Measurements from ENCODE around the gene PRR5L.
A peak's percentile ranks its signal among the peaks of the same experiment; 100 is the strongest.

Gene PRR5L

GRCh38 chr11:36341915-36342314, 45.8 kb downstream of the PRR5L start:
- Histone ChIP-seq H2BK15ac (ENCODE audit: low read depth, poor library complexity, severe bottlenecking) (peak overlapping the region; percentile 16), H3K9ac (ENCODE audit: low read length) (no peak overlapping the region), H3K4me1 (ENCODE audit: control insufficient read depth, insufficient read depth, low read depth, low read length) (peaks cover 9% of the 10 kb centered on the region), H3K4ac (ENCODE audit: low read depth in 1 of 2, low read length in 2 of 2) (no peak overlapping the region), H2BK12ac (ENCODE audit: low read length in 2 of 2) (no peak overlapping the region), H2BK5ac (ENCODE audit: low read depth, low read length, poor library complexity, severe bottlenecking) (no peak overlapping the region), H3K27me3 (ENCODE audit: control insufficient read depth in 1 of 2, insufficient read depth in 1 of 2, low read length in 2 of 2) (peaks cover 0 to 35% of the 10 kb centered on the region in 2 experiments), H3K4me3 (ENCODE audit: insufficient read depth in 1 of 2, low read depth in 1 of 2, low read length in 2 of 2) (no peak overlapping the region), H4K91ac (ENCODE audit: low read length) (no peak overlapping the region), H3K9me3 (ENCODE audit: control insufficient read depth, low read length) (no peaks in the 10 kb centered on the region), H3K27ac (ENCODE audit: low read length, poor library complexity, severe bottlenecking) (no peak overlapping the region), H4K8ac (ENCODE audit: low read length) (no peak overlapping the region), H3K79me1 (replicated peaks; ENCODE audit: low read length, poor library complexity, severe bottlenecking) (no peaks in the 10 kb centered on the region), H3K18ac (ENCODE audit: low read depth in 1 of 2, low read length in 2 of 2) (no peak overlapping the region), H3K14ac (ENCODE audit: low read length in 2 of 2) (no peak overlapping the region), H2AK5ac (ENCODE audit: low read length, severe bottlenecking) (no peak overlapping the region), H3K4me2 (ENCODE audit: low read length, poor library complexity, severe bottlenecking) (no peak overlapping the region), H3K23ac (ENCODE audit: low read length in 2 of 2) (no peak overlapping the region), H2BK120ac (ENCODE audit: low read depth, low read length) (no peak overlapping the region), H2AFZ (ENCODE audit: low read depth, low read length) (no peak overlapping the region), H3K36me3 (ENCODE audit: control insufficient read depth in 1 of 2, insufficient read depth in 2 of 2, low read depth in 1 of 2, low read length in 2 of 2) (no peaks in the 10 kb centered on the region)
- DNase-seq: no peak
- WGBS: 81% methylated on average over 6 of the region's 8 CpGs

- H2AK5ac ChIP-seq (ENCODE audit: low read length, severe bottlenecking): no peak overlapping the region
- H3K4ac ChIP-seq (ENCODE audit: low read depth in 1 of 2, low read length in 2 of 2): no peak overlapping the region
- H2BK120ac ChIP-seq (ENCODE audit: low read depth, low read length): no peak overlapping the region
- no peaks in the 10 kb centered on the region for H3K79me1 ChIP-seq (replicated peaks; ENCODE audit: low read length, poor library complexity, severe bottlenecking)
- no peak for DNase-seq
- H4K8ac ChIP-seq (ENCODE audit: low read length): no peak overlapping the region
- no peak overlapping the region for H3K4me3 ChIP-seq (ENCODE audit: insufficient read depth in 1 of 2, low read depth in 1 of 2, low read length in 2 of 2)
- H2BK15ac ChIP-seq (ENCODE audit: low read depth, poor library complexity, severe bottlenecking): no peak overlapping the region
- H3K27me3 ChIP-seq (ENCODE audit: control insufficient read depth in 1 of 2, insufficient read depth in 1 of 2, low read length in 2 of 2): peaks cover 0 to 35% of the 10 kb centered on the region in 2 experiments
- no peaks in the 10 kb centered on the region for H3K36me3 ChIP-seq (ENCODE audit: control insufficient read depth in 1 of 2, insufficient read depth in 2 of 2, low read depth in 1 of 2, low read length in 2 of 2)
- H3K14ac ChIP-seq (ENCODE audit: low read length in 2 of 2): no peak overlapping the region
- H2BK5ac ChIP-seq (ENCODE audit: low read depth, low read length, poor library complexity, severe bottlenecking): no peak overlapping the region
- H4K91ac ChIP-seq (ENCODE audit: low read length): no peak overlapping the region
- H3K9ac ChIP-seq (ENCODE audit: low read length): no peak overlapping the region
- no peak overlapping the region for H3K18ac ChIP-seq (ENCODE audit: low read depth in 1 of 2, low read length in 2 of 2)
- peaks cover 9% of the 10 kb centered on the region for H3K4me1 ChIP-seq (ENCODE audit: control insufficient read depth, insufficient read depth, low read depth, low read length)
- no peak overlapping the region for H3K4me2 ChIP-seq (ENCODE audit: low read length, poor library complexity, severe bottlenecking)
- no peaks in the 10 kb centered on the region for H3K9me3 ChIP-seq (ENCODE audit: control insufficient read depth, low read length)
- no peak overlapping the region for H3K27ac ChIP-seq (ENCODE audit: low read length, poor library complexity, severe bottlenecking)
- H3K23ac ChIP-seq (ENCODE audit: low read length in 2 of 2): no peak overlapping the region
- 84% methylated on average over 4 of the region's 5 CpGs for WGBS
- no peak overlapping the region for H2BK12ac ChIP-seq (ENCODE audit: low read length in 2 of 2)
- no peak overlapping the region for H2AFZ ChIP-seq (ENCODE audit: low read depth, low read length)
Measured at GRCh38 chr11:36342327-36342726, 46.2 kb downstream of the PRR5L start.

DNA sequence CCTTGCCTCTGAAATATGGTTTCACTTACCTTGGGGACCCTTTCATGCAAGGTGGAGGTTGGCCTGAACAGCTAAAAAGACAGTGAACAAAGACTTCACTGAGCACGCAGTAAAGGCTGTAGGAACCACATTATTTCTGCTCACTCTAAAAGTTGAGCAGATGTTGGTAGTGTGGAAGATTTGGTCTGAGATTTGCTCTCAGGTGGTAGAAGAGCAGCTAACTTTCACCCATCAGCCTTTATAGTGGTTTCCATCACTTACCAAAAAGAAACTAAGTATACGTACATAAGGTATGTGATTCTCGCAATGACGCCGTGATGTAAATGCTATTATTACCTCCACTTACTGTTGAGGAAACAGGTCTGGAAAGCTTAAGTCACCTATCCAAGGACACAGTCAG, 47.3 kb downstream of the PRR5L start:
- H2AFZ ChIP-seq (ENCODE audit: low read depth, low read length): no peak overlapping the region
- no peak overlapping the region for H2BK12ac ChIP-seq (ENCODE audit: low read length in 2 of 2)
- no peaks in the 10 kb centered on the region for H3K9me3 ChIP-seq (ENCODE audit: control insufficient read depth, low read length)
- H3K23ac ChIP-seq (ENCODE audit: low read length in 2 of 2): no peak overlapping the region
- 98% methylated on average over 5 of the region's 5 CpGs for WGBS
- no peak overlapping the region for H2BK120ac ChIP-seq (ENCODE audit: low read depth, low read length)
- H3K36me3 ChIP-seq (ENCODE audit: control insufficient read depth in 1 of 2, insufficient read depth in 2 of 2, low read depth in 1 of 2, low read length in 2 of 2): no peaks in the 10 kb centered on the region
- peaks cover 9% of the 10 kb centered on the region for H3K4me1 ChIP-seq (ENCODE audit: control insufficient read depth, insufficient read depth, low read depth, low read length)
- no peak overlapping the region for H3K14ac ChIP-seq (ENCODE audit: low read length in 2 of 2)
- H3K27me3 ChIP-seq (ENCODE audit: control insufficient read depth in 1 of 2, insufficient read depth in 1 of 2, low read length in 2 of 2): peaks cover 0 to 35% of the 10 kb centered on the region in 2 experiments
- H2BK5ac ChIP-seq (ENCODE audit: low read depth, low read length, poor library complexity, severe bottlenecking): no peak overlapping the region
- H3K4me2 ChIP-seq (ENCODE audit: low read length, poor library complexity, severe bottlenecking): no peak overlapping the region
- H3K4ac ChIP-seq (ENCODE audit: low read depth in 1 of 2, low read length in 2 of 2): no peak overlapping the region
- H3K18ac ChIP-seq (ENCODE audit: low read depth in 1 of 2, low read length in 2 of 2): no peak overlapping the region
- DNase-seq: no peak
- H3K4me3 ChIP-seq (ENCODE audit: insufficient read depth in 1 of 2, low read depth in 1 of 2, low read length in 2 of 2): no peak overlapping the region
- H2BK15ac ChIP-seq (ENCODE audit: low read depth, poor library complexity, severe bottlenecking): no peak overlapping the region
- no peak overlapping the region for H3K27ac ChIP-seq (ENCODE audit: low read length, poor library complexity, severe bottlenecking)
- no peaks in the 10 kb centered on the region for H3K79me1 ChIP-seq (replicated peaks; ENCODE audit: low read length, poor library complexity, severe bottlenecking)
- no peak overlapping the region for H2AK5ac ChIP-seq (ENCODE audit: low read length, severe bottlenecking)
- H4K91ac ChIP-seq (ENCODE audit: low read length): no peak overlapping the region
- no peak overlapping the region for H4K8ac ChIP-seq (ENCODE audit: low read length)
- no peak overlapping the region for H3K9ac ChIP-seq (ENCODE audit: low read length)

- Histone ChIP-seq H2BK15ac (ENCODE audit: low read depth, poor library complexity, severe bottlenecking) (no peak overlapping the region), H3K36me3 (ENCODE audit: control insufficient read depth in 1 of 2, insufficient read depth in 2 of 2, low read depth in 1 of 2, low read length in 2 of 2) (no peaks in the 10 kb centered on the region), H2AK5ac (ENCODE audit: low read length, severe bottlenecking) (no peak overlapping the region), H3K4ac (ENCODE audit: low read depth in 1 of 2, low read length in 2 of 2) (no peak overlapping the region), H3K4me1 (ENCODE audit: control insufficient read depth, insufficient read depth, low read depth, low read length) (peaks cover 6% of the 10 kb centered on the region), H3K27ac (ENCODE audit: low read length, poor library complexity, severe bottlenecking) (no peak overlapping the region), H3K14ac (ENCODE audit: low read length in 2 of 2) (peak overlapping the region in 1 of 2 experiments; percentile 37), H3K9me3 (ENCODE audit: control insufficient read depth, low read length) (no peaks in the 10 kb centered on the region), H3K4me2 (ENCODE audit: low read length, poor library complexity, severe bottlenecking) (no peak overlapping the region), H2AFZ (ENCODE audit: low read depth, low read length) (no peak overlapping the region), H3K4me3 (ENCODE audit: insufficient read depth in 1 of 2, low read depth in 1 of 2, low read length in 2 of 2) (no peak overlapping the region), H3K18ac (ENCODE audit: low read depth in 1 of 2, low read length in 2 of 2) (no peak overlapping the region), H2BK5ac (ENCODE audit: low read depth, low read length, poor library complexity, severe bottlenecking) (no peak overlapping the region), H2BK12ac (ENCODE audit: low read length in 2 of 2) (no peak overlapping the region), H3K23ac (ENCODE audit: low read length in 2 of 2) (no peak overlapping the region), H3K9ac (ENCODE audit: low read length) (no peak overlapping the region), H3K27me3 (ENCODE audit: control insufficient read depth in 1 of 2, insufficient read depth in 1 of 2, low read length in 2 of 2) (peaks cover 0 to 30% of the 10 kb centered on the region in 2 experiments), H4K91ac (ENCODE audit: low read length) (no peak overlapping the region), H4K8ac (ENCODE audit: low read length) (no peak overlapping the region), H2BK120ac (ENCODE audit: low read depth, low read length) (no peak overlapping the region), H3K79me1 (replicated peaks; ENCODE audit: low read length, poor library complexity, severe bottlenecking) (no peaks in the 10 kb centered on the region)
- WGBS: 86% methylated on average over 11 of the region's 11 CpGs
- DNase-seq: no peak
Measured at GRCh38 chr11:36345084-36345511, 49.0 kb downstream of the PRR5L start.

Data from mesenchymal stem cell (in vitro differentiated cells and primary cell).